Astrocyte of the cerebellum (primary cell): ENCODE data around the gene TIAM1.

Experiments
- DNase-seq: peaks from one replicate; pipeline ENCODE4 v3.0.0-alpha.2; 2011; ENCODE audit warnings: low read depth
- H3K4me3 ChIP-seq: 2 replicates; pipeline ENCODE4 v1.5.1; 2011; ENCODE audit warnings: mild to moderate bottlenecking, low read depth, low read length, moderate library complexity
- in situ Hi-C: cut with HindIII; loops from 2 replicates; pipeline ENCODE4 v1.10.0; 2017; ENCODE audit warnings: low sequenced_read_pairs
- TF ChIP-seq, protein P1 (sequence below): IDR thresholded peaks from 2 replicates; pipeline ENCODE4 v1.5.1; 2012; ENCODE audit warnings: low read length, low read depth, moderate library complexity, mild to moderate bottlenecking; ENCODE audit errors: missing control alignments

The TIAM1 gene

DNA sequence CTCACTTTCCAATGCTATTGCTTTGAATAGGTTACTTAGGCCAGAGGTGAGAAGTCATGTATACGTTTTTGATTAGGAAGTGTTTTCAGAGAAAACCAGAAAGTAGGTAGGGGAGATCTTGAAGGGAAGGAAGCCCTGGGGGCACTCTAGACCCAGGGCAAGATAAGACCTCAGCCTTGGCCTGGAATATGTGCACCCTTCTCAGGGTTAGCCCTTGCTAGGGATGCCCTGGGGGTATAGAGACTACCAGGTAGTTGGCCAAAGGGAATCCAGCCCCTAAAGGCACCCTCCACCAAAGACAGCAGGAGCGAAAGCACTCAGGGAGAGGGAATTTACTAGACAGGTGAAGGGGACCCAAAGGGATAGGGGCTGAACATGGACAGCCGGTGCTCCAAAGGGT lies 7.0 kb downstream of the TIAM1 start:
- TF ChIP-seq, protein P1, sequence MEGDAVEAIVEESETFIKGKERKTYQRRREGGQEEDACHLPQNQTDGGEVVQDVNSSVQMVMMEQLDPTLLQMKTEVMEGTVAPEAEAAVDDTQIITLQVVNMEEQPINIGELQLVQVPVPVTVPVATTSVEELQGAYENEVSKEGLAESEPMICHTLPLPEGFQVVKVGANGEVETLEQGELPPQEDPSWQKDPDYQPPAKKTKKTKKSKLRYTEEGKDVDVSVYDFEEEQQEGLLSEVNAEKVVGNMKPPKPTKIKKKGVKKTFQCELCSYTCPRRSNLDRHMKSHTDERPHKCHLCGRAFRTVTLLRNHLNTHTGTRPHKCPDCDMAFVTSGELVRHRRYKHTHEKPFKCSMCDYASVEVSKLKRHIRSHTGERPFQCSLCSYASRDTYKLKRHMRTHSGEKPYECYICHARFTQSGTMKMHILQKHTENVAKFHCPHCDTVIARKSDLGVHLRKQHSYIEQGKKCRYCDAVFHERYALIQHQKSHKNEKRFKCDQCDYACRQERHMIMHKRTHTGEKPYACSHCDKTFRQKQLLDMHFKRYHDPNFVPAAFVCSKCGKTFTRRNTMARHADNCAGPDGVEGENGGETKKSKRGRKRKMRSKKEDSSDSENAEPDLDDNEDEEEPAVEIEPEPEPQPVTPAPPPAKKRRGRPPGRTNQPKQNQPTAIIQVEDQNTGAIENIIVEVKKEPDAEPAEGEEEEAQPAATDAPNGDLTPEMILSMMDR, result no peak
- H3K4me3 ChIP-seq, result no peak overlapping the region
- in situ Hi-C loops, result no loop called here
- no peak for DNase-seq

DNA sequence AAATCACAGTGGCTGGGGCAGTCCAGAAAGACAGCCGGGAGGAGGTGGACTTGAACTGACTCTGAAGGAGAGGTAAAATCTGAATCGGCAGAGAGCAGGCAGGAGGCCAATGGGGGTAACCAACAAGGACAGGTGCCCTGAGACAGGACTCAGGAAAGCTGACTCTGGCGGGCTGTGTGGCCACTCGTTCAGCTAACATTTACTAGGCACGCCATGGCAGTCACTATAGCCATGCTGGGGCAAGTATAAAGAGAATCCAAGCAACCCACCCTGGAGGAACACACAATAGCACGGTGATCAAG lies 7.4 kb downstream of the TIAM1 start:
- in situ Hi-C loops, result no loop called here
- H3K4me3 ChIP-seq, result no peak overlapping the region
- TF ChIP-seq, protein P1, result no peak
- DNase-seq, result no peak

DNA sequence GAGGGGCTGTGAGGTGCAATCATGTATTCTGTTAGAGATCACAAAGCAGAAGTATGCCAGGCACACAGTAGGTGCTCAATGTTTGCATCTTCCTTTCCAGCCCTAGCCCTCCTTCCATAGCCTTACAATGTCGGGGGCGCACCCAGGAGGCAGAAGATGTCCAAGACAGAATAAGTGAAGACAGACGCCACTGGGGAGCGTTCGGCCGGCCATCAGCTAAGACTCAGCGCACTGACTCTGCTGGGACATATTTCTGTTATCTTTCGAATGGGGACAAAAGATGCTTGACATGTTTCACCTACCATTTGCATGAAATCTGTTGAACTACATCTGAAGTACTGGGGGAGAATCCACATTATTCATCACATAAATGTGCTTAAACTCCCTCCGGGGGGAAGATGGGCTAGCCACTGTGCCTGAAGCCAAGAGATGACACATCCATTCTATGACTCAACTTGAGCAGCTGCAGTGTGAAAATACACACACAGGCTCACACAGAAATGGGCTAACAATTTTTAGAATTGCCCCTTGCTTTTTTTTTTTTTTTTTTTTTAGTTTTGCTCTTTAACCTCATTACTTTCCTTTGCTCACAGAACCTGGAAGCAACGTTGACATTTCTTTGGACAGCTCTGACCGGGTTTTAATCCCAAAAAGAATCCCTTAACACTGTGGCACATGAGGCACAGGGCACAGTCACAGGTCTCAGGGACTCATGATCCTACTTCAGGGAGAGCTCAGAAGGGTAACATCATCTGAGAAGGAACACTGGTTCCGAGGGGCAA lies 7.9 kb downstream of the TIAM1 start:
- TF ChIP-seq, protein P1, result no peak
- in situ Hi-C loops, result no loop called here
- peak; percentile 89 for DNase-seq
- no peak overlapping the region for H3K4me3 ChIP-seq

DNA sequence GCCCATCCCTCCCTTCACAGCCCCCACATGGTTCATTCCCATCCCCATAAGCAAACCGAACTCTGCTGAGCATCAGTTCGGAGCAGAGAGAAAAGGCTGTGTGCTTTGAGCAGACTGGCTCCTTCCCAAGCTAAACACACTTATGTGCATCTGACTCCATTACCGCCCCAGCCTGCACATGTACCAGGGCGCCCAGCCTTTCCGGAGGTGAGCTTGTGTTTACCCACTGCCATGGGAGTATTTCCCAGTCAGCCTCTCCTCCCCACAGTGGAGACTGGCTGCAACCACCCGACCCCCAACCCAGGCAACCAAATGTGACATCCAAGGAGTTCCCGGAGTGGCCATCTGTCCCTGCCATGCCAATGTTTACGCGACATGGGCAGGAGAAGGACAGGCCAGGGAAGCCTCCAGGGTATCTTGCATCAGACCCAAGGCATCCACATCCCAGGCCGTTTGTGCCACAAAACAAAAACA lies 9.4 kb downstream of the TIAM1 start:
- in situ Hi-C loops, result no loop called here
- H3K4me3 ChIP-seq, result no peak overlapping the region
- DNase-seq, result no peak
- TF ChIP-seq, protein P1, result no peak

DNA sequence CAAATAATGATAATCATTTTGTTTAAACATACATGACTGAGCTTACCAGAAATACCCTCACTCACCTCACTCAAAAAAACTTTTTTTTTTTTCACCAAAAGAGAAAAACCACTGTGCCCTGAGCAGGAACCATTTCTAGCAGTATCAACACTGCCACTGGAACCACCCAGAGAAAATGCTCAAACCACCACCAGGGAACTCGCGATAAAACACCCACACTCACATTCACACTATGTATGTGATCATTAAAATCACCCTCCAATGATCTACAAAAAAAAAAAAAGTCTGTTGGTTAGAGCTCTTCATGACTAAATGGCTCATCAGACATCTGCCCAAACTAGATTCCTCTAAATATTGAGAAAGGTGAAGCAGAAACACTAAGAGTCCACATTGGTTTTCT lies 11.5 kb downstream of the TIAM1 start:
- TF ChIP-seq, protein P1, result no peak
- DNase-seq, result no peak
- no peak overlapping the region for H3K4me3 ChIP-seq
- in situ Hi-C loops, result no loop called here

DNA sequence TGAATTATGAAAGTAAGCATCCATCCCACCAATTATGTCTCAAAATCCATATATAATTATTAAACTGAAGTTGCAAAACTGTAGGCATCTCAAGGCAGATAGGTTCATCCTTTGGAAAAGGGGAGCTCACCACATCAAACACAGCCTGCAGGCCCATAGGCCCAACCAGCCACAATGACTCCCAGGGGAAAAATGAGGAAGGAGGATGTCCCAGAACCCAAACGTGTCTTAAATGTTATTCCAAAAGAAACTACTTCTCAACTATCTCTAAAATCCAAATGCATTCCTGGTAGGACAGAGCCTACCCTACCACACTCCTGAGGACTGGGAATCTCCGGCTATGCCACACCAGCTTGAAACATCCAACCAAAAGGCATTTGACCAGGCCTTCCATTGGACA lies 12.8 kb downstream of the TIAM1 start:
- DNase-seq, result no peak
- no peak overlapping the region for H3K4me3 ChIP-seq
- in situ Hi-C loops, result no loop called here
- TF ChIP-seq, protein P1, result no peak
